DMS53 treated with DMSO at 0.1 percent for 48 hours (cell line): ENCODE data around the gene PPARD.
A peak's percentile ranks its signal among the peaks of the same experiment; 100 is the strongest.
"Not testable (repeated sequence)": the region's sequence is repeated elsewhere in the genome, so short reads cannot be mapped to it uniquely, and the experiment has no call there.

ENCODE experiments used
- DNase-seq: peaks from one replicate; lab custom pipeline; 2025; ENCODE audit not compliant: unreplicated experiment; lab: John Stamatoyannopoulos, UW

Gene PPARD

GRCh38 chr6:35403544-35404442 lies 61.4 kb downstream of the PPARD start:
- DNase-seq: no peak

- DNase-seq: no peak
These were observed 64.5 kb downstream of the PPARD start for GRCh38 chr6:35406711-35407485.

- DNase-seq: no peak
These were observed 66.9 kb downstream of the PPARD start for GRCh38 chr6:35409245-35409644.

GRCh38 chr6:35410131-35410530 lies 67.8 kb downstream of the PPARD start:
- no peak for DNase-seq

- DNase-seq: no peak
These were observed 68.7 kb downstream of the PPARD start for GRCh38 chr6:35411066-35411465.

- no peak for DNase-seq
These were observed 69.7 kb downstream of the PPARD start for GRCh38 chr6:35412102-35412501.

- DNase-seq: no peak
These were observed 71.6 kb downstream of the PPARD start for GRCh38 chr6:35413911-35414310.

GRCh38 chr6:35415065-35415891 lies 72.9 kb downstream of the PPARD start:
- peak; percentile 96 for DNase-seq

- no peak for DNase-seq
These were observed 75.8 kb downstream of the PPARD start for GRCh38 chr6:35417979-35418661.

GRCh38 chr6:35419417-35419816 lies 77.1 kb downstream of the PPARD start:
- DNase-seq: no peak

GRCh38 chr6:35419961-35420360 lies 77.6 kb downstream of the PPARD start:
- no peak for DNase-seq

GRCh38 chr6:35425284-35425683 lies 82.9 kb downstream of the PPARD start:
- no peak for DNase-seq

GRCh38 chr6:35426074-35426473 lies 83.7 kb downstream of the PPARD start:
- no peak for DNase-seq

- no peak for DNase-seq
These were observed 85.1 kb downstream of the PPARD start for GRCh38 chr6:35427435-35427834.

GRCh38 chr6:35427851-35428321 lies 85.5 kb downstream of the PPARD start:
- DNase-seq: no peak

- no peak for DNase-seq
These were observed 86.2 kb downstream of the PPARD start for GRCh38 chr6:35428421-35429149.

- no peak for DNase-seq
These were observed 87.1 kb downstream of the PPARD start for GRCh38 chr6:35429463-35429862.

GRCh38 chr6:35432291-35432690 lies 89.9 kb downstream of the PPARD start:
- no peak for DNase-seq

- DNase-seq: not testable (repeated sequence)
These were observed 90.3 kb downstream of the PPARD start for GRCh38 chr6:35432702-35433101.
